Activated T-cell treated with anti-CD3 and anti-CD28 coated beads, Interleukin-2, amount 50 U/mL, for 72 hours (primary cell): ENCODE results near the gene FMC1. TPM values are rescaled to one million over a fixed set of nuclear protein-coding genes. Genes with fewer than 3 reads are reported as not detected.
"Not testable (repeated sequence)": the region's sequence is repeated elsewhere in the genome, so short reads cannot be mapped to it uniquely, and the experiment has no call there.

Experiments used
- ATAC-seq, 2 donors: fragments of 150-1000 bp; cut with Tn5 transposase; replicated peaks in 1 of 2; 2 replicates each; pipeline ENCODE4 v1.10.0; 2021; ENCODE audit warnings: moderate library complexity in 2 of 2, mild to moderate bottlenecking in 1 of 2
- DNase-seq, 2 donors: peaks; one replicate each; pipeline ENCODE4 v3.0.0; 2021 to 2022; ENCODE audit warnings: mixed read lengths in 1 of 2
- H3K27ac Mint-ChIP-seq: one replicate; pipeline ENCODE4 v1.8.0; 2022; ENCODE audit warnings: mild to moderate bottlenecking, moderate library complexity, mixed read lengths
- H3K27me3 Mint-ChIP-seq: one replicate; pipeline ENCODE4 v1.8.0; 2022; ENCODE audit warnings: low read depth, mixed read lengths
- H3K36me3 Mint-ChIP-seq, 2 donors: one replicate each; pipeline ENCODE4 v1.8.0; 2022; ENCODE audit warnings: mixed read lengths in 2 of 2, mild to moderate bottlenecking in 1 of 2; ENCODE audit not compliant: insufficient read depth in 2 of 2
- H3K4me1 Mint-ChIP-seq: one replicate; pipeline ENCODE4 v1.8.0; 2022; ENCODE audit warnings: low read depth, mixed read lengths
- H3K4me3 Mint-ChIP-seq, 2 donors: one replicate each; pipeline ENCODE4 v1.8.0; 2022; ENCODE audit warnings: mild to moderate bottlenecking in 2 of 2, mixed read lengths in 2 of 2, moderate library complexity in 2 of 2
- H3K9me3 Mint-ChIP-seq, 2 donors: one replicate each; pipeline ENCODE4 v1.8.0; 2022; ENCODE audit warnings: mixed read lengths in 2 of 2
- total RNA-seq, 2 donors: library from RNA; stranded (reverse); gene quantifications; one replicate each; pipeline ENCODE4 v1.2.3, GENCODE V29; 2022

Gene FMC1
- total RNA-seq, 2 donors from 2014 or later: 7.8 to 15.9 TPM

DNA sequence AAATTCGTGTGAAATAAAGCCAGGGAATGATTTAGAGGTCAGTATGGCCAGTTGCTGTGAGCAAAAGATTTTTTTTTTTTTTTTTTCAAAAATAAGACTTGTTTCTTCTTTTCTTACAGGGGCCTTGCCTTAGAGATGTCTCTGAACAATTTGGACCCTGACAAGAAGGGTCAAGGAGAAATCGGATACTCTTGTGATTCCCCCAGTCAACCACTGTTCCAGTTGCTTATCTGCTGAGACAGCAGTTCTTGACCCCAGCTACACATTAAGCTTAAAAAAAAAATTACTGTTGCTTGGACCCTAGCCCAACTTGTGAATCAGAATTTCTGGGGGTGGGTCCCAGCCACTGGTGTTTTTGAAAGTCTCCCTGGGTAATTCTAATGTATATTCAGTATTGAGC lies 12.0 kb upstream of the FMC1 start:
- no peak for ATAC-seq
- H3K4me1 Mint-ChIP-seq: peaks cover 16% of the 10 kb centered on the region

GRCh38 chr7:139330333-139331030 lies 10.7 kb upstream of the FMC1 start:
- Mint-ChIP-seq H3K9me3 (peaks cover 0 to 4% of the 10 kb centered on the region in 2 donors), H3K36me3 (no peaks in the 10 kb centered on the region), H3K27me3 (no peaks in the 10 kb centered on the region), H3K4me1 (peaks cover 16% of the 10 kb centered on the region), H3K27ac (peak overlapping the region; percentile 62), H3K4me3 (peak overlapping the region in 1 of 2 donors; percentile 1)
- ATAC-seq: peak; percentile 88 to 94
- DNase-seq: no peak

More for the DNA sequence above, 12.0 kb upstream of the FMC1 start:
- no peak overlapping the region for H3K4me3 Mint-ChIP-seq
- H3K27me3 Mint-ChIP-seq: no peaks in the 10 kb centered on the region
- H3K9me3 Mint-ChIP-seq: peaks cover 0 to 4% of the 10 kb centered on the region in 2 donors
- no peak for DNase-seq
- no peak overlapping the region for H3K27ac Mint-ChIP-seq
- no peaks in the 10 kb centered on the region for H3K36me3 Mint-ChIP-seq

DNA sequence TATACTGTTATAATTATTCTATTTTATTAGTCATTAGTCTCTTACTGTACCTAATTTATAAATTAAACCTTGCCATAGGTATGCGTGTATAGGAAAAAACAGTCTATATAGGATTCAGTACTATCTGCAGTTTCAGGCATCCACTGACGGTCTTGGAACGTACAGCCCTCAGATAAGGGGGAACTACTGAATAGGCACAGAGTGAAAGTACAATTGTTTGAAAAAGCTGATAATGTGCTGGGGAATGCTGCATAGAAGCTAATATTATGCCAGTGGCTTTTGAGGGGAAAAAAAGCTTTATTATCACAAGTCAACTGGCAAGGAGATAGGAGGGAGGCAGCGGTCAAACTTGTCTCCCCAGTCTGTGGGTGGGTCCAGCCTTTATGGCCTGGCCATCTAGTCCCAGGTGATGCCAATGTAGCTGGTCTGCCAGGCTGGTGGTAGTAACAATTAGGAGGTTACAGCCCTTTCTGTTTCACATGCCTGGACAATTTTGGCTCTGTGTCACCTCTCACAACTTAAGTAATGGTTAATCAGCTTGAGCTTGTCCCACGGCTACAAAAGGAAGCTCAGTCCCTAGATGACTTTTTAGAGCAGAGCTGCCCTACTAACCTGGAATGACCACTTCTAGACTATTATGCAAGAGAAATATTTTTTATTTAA lies 8.3 kb upstream of the FMC1 start:
- Mint-ChIP-seq H3K27ac (no peak overlapping the region), H3K27me3 (no peaks in the 10 kb centered on the region), H3K4me3 (no peak overlapping the region), H3K9me3 (peaks cover 0 to 4% of the 10 kb centered on the region in 2 donors), H3K36me3 (no peaks in the 10 kb centered on the region), H3K4me1 (peaks cover 16% of the 10 kb centered on the region)
- no peak for DNase-seq
- no peak for ATAC-seq

- H3K27ac Mint-ChIP-seq, DNase-seq, ATAC-seq, H3K9me3 Mint-ChIP-seq, H3K36me3 Mint-ChIP-seq, H3K4me3 Mint-ChIP-seq, H3K27me3 Mint-ChIP-seq: not testable (repeated sequence)
- H3K4me1 Mint-ChIP-seq: peaks cover 16% of the 10 kb centered on the region
Measured at GRCh38 chr7:139333443-139333842, 7.7 kb upstream of the FMC1 start.

GRCh38 chr7:139334399-139335150 lies 6.6 kb upstream of the FMC1 start:
- H3K27ac Mint-ChIP-seq: no peak overlapping the region
- peaks cover 5 to 6% of the 10 kb centered on the region in 2 donors for H3K36me3 Mint-ChIP-seq
- peaks cover 4 to 8% of the 10 kb centered on the region in 2 donors for H3K9me3 Mint-ChIP-seq
- no peak for DNase-seq
- H3K4me3 Mint-ChIP-seq: no peak overlapping the region
- peaks cover 16% of the 10 kb centered on the region for H3K4me1 Mint-ChIP-seq
- H3K27me3 Mint-ChIP-seq: no peaks in the 10 kb centered on the region
- no peak for ATAC-seq

DNA sequence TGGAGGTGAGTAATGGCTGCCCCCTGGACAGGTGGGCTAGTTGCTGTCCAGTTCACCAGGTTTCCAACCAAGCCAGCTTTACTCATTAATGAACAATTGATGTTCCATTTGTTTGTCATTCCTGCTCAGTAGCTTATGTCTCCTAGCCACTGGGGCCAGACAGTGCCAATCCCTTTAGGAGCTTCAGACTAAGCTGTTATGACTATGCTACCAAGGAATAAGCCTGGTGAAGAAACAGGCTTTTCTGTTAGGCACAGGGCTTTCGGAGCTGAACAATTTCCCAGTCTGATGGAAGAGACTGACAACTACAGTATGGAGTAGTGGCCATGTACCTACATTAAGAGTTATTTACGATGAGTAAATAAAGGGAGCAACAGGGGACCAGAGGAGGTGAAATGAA lies 2.1 kb upstream of the FMC1 start:
- peaks cover 22% of the 10 kb centered on the region for H3K4me1 Mint-ChIP-seq
- ATAC-seq (no peak), DNase-seq (no peak)
- peaks cover 11 to 13% of the 10 kb centered on the region in 2 donors for H3K36me3 Mint-ChIP-seq
- H3K27ac Mint-ChIP-seq: peak overlapping the region; percentile 100
- H3K27me3 Mint-ChIP-seq: no peaks in the 10 kb centered on the region
- peak overlapping the region; percentile 92 to 94 for H3K4me3 Mint-ChIP-seq
- peaks cover 4 to 9% of the 10 kb centered on the region in 2 donors for H3K9me3 Mint-ChIP-seq

- peak overlapping the region; percentile 92 to 94 for H3K4me3 Mint-ChIP-seq
- H3K9me3 Mint-ChIP-seq: peaks cover 4 to 9% of the 10 kb centered on the region in 2 donors
- no peak for DNase-seq
- H3K27ac Mint-ChIP-seq: peak overlapping the region; percentile 100
- no peaks in the 10 kb centered on the region for H3K27me3 Mint-ChIP-seq
- ATAC-seq: no peak
- peaks cover 22% of the 10 kb centered on the region for H3K4me1 Mint-ChIP-seq
- peaks cover 11 to 13% of the 10 kb centered on the region in 2 donors for H3K36me3 Mint-ChIP-seq
Measured at GRCh38 chr7:139339698-139340036, 1.5 kb upstream of the FMC1 start.

GRCh38 chr7:139340037-139340807 lies 915 bp upstream of the FMC1 start:
- Mint-ChIP-seq H3K4me1 (peaks cover 22% of the 10 kb centered on the region), H3K27me3 (no peaks in the 10 kb centered on the region), H3K27ac (peak overlapping the region; percentile 100), H3K4me3 (peak overlapping the region; percentile 92 to 94), H3K36me3 (peaks cover 11 to 13% of the 10 kb centered on the region in 2 donors), H3K9me3 (peaks cover 4 to 9% of the 10 kb centered on the region in 2 donors)
- ATAC-seq (peak; percentile 83 to 85), DNase-seq (peak; percentile 98)

DNA sequence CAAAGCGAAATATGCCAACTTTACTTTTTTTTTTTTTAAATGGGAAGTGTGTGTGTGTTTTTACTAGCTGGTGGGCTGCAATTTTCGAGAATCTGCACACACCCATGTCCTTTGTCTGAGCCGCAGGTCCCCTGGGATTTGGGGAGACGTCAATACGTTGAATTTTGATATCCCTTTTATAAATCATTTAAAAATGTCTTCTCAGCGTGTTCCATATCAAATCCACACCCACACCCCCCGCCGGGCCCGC lies 404 bp upstream of the FMC1 start:
- Mint-ChIP-seq H3K4me1 (peaks cover 22% of the 10 kb centered on the region), H3K36me3 (peaks cover 11 to 13% of the 10 kb centered on the region in 2 donors), H3K9me3 (peaks cover 4 to 9% of the 10 kb centered on the region in 2 donors), H3K4me3 (peak overlapping the region; percentile 92 to 94), H3K27ac (peak overlapping the region; percentile 100), H3K27me3 (no peaks in the 10 kb centered on the region)
- DNase-seq (no peak), ATAC-seq (no peak)

DNA sequence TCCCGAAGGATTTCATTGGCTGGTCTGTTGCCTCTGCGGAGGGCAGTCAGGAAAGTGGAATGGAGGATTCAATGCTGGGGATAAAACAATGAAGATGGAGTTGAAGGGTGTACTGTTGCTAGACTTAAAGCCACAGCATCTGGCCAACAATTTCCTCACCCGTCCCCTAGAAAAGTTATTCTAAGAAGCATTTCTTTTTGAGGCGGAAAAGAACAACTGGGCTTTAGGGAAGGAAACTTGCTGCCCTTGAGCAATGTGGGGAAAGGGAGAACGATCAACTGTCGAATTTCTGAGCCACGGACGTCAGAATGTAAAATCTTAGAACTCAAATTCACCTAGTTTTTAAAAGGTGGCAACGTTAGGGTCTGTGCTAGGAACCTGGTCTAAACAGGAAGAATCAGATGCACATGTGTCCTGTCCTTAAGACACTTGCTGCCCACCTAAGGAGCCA lies 664 bp downstream of the FMC1 start:
- H3K9me3 Mint-ChIP-seq: peaks cover 4 to 9% of the 10 kb centered on the region in 2 donors
- H3K27ac Mint-ChIP-seq: peak overlapping the region; percentile 100
- peaks cover 25% of the 10 kb centered on the region for H3K4me1 Mint-ChIP-seq
- no peaks in the 10 kb centered on the region for H3K27me3 Mint-ChIP-seq
- peak overlapping the region; percentile 92 to 94 for H3K4me3 Mint-ChIP-seq
- no peak for DNase-seq
- H3K36me3 Mint-ChIP-seq: peaks cover 14 to 17% of the 10 kb centered on the region in 2 donors
- no peak for ATAC-seq

DNA sequence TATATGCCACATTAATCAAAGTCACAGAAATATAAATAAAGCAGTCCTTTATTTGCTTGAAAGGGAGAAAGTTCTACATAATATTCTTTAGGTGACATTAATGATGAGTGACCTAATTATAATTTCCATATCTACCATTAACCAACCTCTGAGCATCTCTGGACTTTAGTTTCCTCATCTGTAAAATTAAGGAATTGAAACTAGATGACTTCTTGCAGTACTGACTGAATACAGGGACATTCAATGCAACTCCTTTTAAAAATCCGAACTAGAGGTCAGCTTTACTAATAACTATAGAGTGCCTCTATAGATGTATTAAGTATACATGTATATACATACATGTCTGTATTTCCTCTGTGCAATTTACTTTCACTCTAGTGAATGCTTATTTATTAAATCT lies 3.9 kb downstream of the FMC1 start:
- no peak for ATAC-seq

DNA sequence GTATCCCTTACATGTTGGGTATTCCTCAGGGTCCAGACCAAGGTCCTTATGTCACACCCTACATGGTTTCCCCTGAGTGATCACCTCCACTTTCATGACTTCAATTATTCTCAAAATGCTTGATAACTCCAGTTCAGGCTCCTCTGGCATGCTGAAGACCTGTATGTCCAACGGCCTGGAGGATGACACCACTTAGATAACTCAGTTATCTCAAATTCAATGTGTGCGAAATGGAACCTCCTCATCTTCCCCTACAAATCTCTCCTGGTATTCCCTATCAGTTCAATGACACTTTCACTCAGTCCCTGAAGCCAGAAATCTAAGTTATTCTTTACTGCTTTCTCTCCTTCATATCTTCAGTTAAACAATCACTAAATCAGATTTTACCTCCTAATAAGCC lies 9.9 kb downstream of the FMC1 start:
- no peaks in the 10 kb centered on the region for H3K9me3 Mint-ChIP-seq
- no peaks in the 10 kb centered on the region for H3K27me3 Mint-ChIP-seq
- H3K4me3 Mint-ChIP-seq: no peak overlapping the region
- peaks cover 5% of the 10 kb centered on the region for H3K4me1 Mint-ChIP-seq
- DNase-seq (no peak), ATAC-seq (no peak)
- no peak overlapping the region for H3K27ac Mint-ChIP-seq
- H3K36me3 Mint-ChIP-seq: peaks cover 11 to 13% of the 10 kb centered on the region in 2 donors

More for the DNA sequence above, 3.9 kb downstream of the FMC1 start:
- Mint-ChIP-seq H3K4me1 (peaks cover 28% of the 10 kb centered on the region), H3K4me3 (no peak overlapping the region), H3K27ac (no peak overlapping the region), H3K27me3 (no peaks in the 10 kb centered on the region), H3K36me3 (peaks cover 12 to 13% of the 10 kb centered on the region in 2 donors), H3K9me3 (peaks cover 0 to 4% of the 10 kb centered on the region in 2 donors)
- no peak for DNase-seq
